GM19438 (cell line): ENCODE data around the gene MAPRE3.

Source experiments
- ATAC-seq: cut with Tn5 transposase; IDR thresholded peaks from one replicate; pipeline ENCODE4 v1.9.1; 2021; ENCODE audit warnings: low read depth; ENCODE audit not compliant: unreplicated experiment

Gene MAPRE3

DNA sequence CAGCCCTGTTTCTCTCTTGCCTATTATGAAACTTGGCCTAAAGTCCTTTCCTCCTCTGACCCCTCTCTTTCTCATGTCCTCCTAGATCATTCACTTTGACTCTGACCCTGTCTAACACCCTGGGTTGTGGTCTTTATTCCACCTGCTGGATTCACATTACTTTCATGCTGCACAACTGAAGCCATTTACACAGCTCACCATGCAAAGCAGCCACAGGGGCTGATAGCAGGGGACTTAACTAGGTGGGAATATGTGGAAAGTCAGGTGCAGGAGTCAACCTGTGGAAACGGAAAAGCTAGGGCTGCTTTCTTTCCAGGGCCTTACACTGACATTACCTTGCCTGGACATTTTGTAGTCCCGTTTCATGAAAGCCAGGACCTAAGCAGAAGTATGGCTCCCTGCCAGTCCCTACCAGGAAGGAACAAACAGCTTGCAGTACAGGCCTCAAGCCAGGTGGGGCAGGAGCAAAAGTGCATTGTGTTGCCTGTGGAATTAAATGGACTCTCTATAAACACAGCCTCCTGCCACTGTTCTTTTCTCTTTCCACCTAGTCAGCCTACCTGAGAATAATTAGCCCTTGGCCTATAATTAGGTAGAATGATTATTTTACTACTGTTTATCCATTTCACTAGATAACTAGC is 11.8 kb downstream of the MAPRE3 start:
- ATAC-seq, result no peak

DNA sequence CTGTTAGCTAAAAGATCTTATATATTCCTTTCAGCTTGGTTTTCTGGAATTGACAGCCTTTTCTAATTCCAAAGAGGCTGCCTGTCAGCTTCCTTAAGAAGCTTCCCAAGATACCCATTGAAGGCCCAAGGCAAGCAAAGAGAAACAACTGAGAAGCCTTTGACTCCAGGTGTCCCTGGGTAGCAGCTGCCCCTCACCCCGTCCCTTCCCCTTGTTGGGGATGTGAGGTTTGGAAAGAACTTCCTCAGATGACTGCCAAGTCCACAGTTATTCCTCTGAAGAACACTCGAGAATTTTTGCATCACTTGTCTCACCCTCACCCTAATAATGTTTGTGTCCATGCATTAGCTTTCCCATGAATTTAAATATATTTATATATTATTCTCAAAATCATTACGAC is 13.3 kb downstream of the MAPRE3 start:
- ATAC-seq, result no peak

DNA sequence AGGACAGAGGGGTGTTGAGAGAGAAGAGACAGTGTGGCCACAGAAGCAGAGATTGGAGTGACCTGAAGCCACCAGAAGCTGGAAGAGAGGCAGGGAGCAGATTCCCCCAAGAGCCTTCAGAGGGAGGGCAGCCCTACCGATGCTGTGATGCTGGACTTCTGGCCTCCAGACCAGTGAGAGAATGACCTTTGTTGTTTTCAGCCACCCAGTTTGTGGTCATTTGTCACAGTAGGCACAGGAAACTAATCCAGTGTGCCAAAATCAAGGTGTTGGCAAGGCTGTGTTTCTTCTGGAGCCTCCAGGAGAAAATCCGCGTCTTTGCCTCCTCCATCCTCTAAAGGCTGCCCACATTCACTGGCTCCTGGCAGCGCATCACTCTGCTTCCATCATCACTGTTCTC is 15.4 kb downstream of the MAPRE3 start:
- no peak for ATAC-seq

GRCh38 chr2:26986576-26986975 is 16.1 kb downstream of the MAPRE3 start:
- no peak for ATAC-seq

- no peak for ATAC-seq
Measured at GRCh38 chr2:26988058-26988860, 17.8 kb downstream of the MAPRE3 start.

- no peak for ATAC-seq
Measured at GRCh38 chr2:26989156-26989555, 18.7 kb downstream of the MAPRE3 start.

DNA sequence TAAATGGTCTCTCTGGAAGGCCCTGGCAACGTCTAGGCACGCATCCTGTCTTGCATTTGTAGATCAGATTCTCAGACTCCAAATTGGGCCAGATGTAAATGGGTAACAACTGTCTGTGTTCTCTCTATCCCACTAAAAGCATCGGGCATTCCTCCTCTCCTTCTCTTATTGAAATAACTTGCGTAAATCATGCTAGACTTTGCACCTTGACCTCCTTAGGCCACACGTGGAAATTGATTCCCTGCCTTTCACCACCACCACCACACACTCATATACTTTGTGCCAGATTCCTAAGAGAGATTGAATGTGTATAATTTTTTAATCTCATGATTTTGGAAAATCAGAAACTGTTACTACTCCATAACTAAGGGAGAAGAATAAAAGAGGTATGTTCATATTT is 21.3 kb downstream of the MAPRE3 start:
- no peak for ATAC-seq

DNA sequence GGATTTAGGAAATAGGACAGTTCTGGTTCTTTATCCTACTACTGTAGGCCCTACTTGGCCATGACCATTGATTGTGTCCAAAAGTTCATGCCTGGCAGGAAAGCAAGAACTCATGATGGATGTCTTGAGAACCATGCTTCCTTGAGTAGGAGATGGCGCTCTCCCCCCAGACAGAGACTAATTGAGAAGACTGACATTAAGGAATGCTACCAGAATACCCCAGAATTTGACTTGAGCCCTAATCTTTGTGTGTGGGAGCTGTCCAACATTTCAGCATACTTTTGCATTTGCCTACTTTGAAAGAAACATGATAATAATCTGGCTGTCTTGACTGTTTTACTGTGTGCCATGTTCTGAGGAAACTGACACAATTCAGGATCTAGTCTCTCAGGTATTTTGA is 23.3 kb downstream of the MAPRE3 start:
- ATAC-seq, result no peak

- no peak for ATAC-seq
Measured at GRCh38 chr2:26994983-26995382, 24.5 kb downstream of the MAPRE3 start.

GRCh38 chr2:26997394-26997793 is 27.0 kb downstream of the MAPRE3 start:
- no peak for ATAC-seq

DNA sequence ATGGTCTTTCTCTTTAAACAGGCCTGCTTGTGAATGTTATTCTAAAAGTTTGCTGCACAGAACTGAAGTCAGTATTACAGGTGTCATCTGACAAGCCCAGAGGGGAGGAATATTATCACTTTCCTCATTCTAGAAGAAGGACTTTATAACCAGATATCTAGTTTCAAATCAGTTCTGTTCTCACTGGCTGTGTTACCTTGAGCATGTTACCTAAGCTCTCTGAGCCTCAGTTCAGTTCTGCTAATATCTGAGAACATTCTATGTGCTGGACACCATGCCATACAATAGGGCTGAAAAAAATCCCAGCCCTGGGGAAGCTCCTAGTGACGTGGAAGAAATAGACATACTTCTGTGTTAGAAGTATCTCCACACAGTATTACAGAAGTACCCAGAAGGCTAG is 27.9 kb downstream of the MAPRE3 start:
- no peak for ATAC-seq

DNA sequence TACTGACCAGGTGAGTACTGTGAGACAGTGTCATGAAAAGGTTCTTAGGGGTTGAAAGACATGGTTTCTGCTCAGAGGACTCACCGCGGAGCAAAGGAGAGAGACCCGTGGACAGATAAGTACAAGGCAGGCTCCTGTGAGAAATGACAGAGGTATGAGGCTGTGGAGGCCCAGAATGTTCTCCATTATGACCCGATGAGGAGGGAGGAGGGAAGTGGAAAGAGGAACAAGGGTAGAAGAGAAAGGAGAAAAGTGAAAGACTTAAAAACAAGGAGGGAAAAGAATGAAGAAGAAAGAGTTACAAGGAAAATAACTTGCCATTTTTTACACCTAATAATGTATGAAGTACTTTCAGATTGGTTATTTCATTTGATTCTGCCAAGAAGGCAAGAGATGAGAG is 29.8 kb downstream of the MAPRE3 start:
- no peak for ATAC-seq

GRCh38 chr2:27000995-27001394 is 30.6 kb downstream of the MAPRE3 start:
- no peak for ATAC-seq

GRCh38 chr2:27001950-27002349 is 31.5 kb downstream of the MAPRE3 start:
- ATAC-seq, result no peak

DNA sequence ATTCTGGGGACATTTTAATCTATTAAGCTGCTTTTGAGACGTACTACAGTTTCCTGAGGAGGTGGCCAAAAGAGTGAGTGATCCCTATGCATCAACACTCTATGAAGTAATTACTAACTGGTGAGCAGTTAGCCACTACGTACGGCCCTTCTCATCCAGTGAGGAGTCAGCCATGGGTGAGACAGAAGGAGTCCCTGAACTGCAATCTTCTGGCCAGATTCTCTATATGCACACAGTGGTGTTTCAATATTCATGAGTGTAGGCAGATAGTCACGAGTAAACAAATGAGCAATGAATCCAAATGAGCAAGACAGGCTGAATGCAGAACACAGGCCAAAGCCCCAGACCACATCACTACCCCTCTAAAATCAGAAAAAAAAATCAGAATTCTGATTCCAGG is 32.6 kb downstream of the MAPRE3 start:
- no peak for ATAC-seq

- no peak for ATAC-seq
Measured at GRCh38 chr2:27003857-27004256, 33.4 kb downstream of the MAPRE3 start.

DNA sequence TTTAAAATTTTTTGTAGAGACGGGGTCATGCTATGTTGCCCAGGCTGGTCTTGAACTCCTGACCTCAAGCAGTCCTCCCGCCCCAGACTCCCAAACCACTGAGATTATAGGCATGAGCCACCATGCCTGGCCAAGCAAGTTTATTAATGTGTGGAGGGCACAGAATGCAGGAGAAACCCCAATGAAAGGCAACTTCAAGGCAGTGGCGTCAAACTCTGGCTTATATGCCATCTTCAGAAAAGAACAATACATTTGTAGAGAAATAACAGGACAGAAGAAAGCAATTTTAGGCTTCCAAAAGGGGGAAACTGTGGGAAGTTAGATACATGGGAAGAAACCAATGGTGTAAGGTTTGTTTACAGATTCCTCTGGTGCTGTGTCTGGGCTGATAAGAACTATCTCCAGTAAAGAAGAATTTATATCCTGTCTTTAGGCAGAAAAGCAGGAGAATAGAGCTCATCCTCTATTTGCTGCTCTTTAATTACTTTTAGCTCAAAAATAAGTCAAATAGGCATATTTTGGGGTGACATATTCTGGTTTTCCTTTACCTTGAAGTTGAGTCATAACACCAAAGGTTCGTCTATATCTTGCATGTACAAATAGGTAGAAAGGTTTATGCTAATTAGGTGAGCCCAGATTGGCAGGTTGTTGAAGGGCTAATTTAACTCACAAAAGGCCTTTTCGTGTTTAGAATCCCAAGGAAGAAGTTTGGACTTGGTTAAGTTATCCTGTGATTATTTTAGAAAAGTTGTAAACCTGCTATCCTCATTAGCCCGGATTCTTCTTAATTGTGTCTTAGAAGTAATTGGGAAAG is 36.4 kb downstream of the MAPRE3 start:
- ATAC-seq, result no peak

DNA sequence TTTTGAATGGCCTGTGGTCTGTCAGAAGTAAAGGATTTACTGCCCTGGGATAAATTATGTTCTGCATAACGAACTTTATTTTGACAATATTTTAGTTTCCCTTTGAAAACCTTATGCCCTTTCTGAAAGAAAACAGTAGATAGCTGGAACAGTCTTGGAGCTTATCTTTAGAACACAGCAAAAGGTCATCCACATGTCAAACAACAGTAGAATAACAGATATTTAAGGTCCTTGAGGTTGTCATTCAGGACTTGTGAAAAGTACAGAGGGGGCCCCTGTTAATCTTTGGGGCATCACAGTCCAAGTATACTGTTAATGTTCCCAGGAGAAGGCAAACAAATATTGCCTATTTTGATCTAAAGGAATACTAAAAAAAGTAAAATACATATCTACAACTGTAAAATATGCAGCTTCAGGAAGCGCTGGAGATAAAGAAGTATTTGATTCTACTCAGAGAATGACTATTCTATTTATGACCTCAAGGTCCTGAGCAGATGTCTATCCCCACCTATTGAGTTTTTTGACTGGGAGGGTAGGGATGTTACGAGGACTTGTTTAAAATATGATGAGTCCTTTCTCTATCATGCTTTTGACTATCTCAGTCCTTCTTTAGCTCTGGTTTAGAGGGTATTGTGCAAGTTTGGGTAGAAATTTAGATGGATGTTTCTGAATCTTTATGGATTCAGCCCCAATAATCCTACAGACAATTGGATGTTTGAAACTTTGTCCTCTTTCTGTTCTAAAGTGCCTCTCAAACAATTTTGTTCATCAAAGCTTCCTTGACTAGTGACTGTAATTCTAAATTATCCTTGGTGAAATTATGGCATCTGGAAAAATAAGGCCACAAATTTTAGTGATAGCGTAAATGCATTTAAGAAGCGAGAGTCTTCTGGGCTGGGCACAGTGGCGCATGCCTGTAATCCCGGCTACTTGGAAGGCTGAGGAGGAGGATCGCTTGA is 37.3 kb downstream of the MAPRE3 start:
- no peak for ATAC-seq

DNA sequence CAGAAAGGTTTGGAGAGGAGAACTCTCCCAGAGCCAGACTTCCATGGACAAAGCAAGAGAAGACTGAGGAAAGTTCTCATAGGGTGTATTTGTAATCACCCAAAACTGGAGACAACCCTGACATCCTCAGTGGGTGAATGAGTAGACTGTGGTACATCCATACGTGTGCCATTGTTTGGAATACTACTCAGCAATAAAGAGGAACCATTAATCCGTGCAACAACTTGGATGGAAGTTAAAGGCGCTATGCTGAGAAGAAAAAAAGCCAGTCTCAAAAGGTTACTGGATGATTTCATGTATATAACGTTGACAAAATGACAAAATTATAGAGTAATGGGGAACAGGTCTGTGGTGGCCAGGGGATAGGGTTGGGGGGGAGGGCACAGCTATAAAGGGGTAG is 38.2 kb downstream of the MAPRE3 start:
- ATAC-seq, result no peak

DNA sequence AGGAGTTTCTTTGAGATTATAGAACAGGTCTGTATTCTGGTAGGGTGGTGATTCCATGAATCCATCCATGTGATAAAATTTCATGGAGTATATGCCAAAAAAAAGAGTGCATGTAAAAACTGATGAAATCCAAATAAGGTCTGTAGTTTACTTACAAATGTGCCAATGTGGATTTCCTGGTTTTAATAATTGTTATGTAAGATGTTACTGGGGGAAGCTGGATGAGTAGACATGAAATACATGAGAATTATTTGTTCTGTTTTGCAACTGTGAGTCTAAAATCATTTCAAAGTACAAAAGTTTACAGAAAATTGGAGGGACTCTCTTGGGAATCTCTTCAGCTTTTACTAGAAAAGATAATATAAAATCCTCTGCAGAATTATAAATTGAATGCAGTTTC is 38.6 kb downstream of the MAPRE3 start:
- ATAC-seq, result no peak
